Activated T-helper 17 cell treated with anti-CD3 and anti-CD28 coated beads, Interleukin-2, amount 50 U/mL, for 72 hours (primary cell): ENCODE measurements around the gene COASY. TPM values are rescaled to one million over a fixed set of nuclear protein-coding genes. Genes with fewer than 3 reads are reported as not detected.

Experiments used
- ATAC-seq: fragments of 150-1000 bp; cut with Tn5 transposase; replicated peaks from 2 replicates; pipeline ENCODE4 v1.10.0; 2021; ENCODE audit warnings: mild to moderate bottlenecking, moderate library complexity
- H3K27ac Mint-ChIP-seq: one replicate; pipeline ENCODE4 v1.8.0; 2022; ENCODE audit warnings: mixed read lengths
- H3K27me3 Mint-ChIP-seq: one replicate; pipeline ENCODE4 v1.8.0; 2022; ENCODE audit warnings: mixed read lengths
- H3K36me3 Mint-ChIP-seq: one replicate; pipeline ENCODE4 v1.8.0; 2022; ENCODE audit warnings: low read depth, mild to moderate bottlenecking, mixed read lengths
- H3K4me1 Mint-ChIP-seq: one replicate; pipeline ENCODE4 v1.8.0; 2022; ENCODE audit warnings: mixed read lengths
- H3K4me3 Mint-ChIP-seq: one replicate; pipeline ENCODE4 v1.8.0; 2022; ENCODE audit warnings: mild to moderate bottlenecking, mixed read lengths
- H3K9me3 Mint-ChIP-seq: one replicate; pipeline ENCODE4 v1.8.0; 2022; ENCODE audit warnings: mixed read lengths
- total RNA-seq, 2 donors: library from RNA; stranded (reverse); gene quantifications; one replicate each; pipeline ENCODE4 v1.2.3, GENCODE V29; 2022

Gene COASY
- total RNA-seq, 2 donors from 2014 or later, result 76.7 to 108 TPM

- H3K27ac Mint-ChIP-seq, result no peak overlapping the region
- no peak overlapping the region for H3K4me3 Mint-ChIP-seq
- no peaks in the 10 kb centered on the region for H3K27me3 Mint-ChIP-seq
- peaks cover 3% of the 10 kb centered on the region for H3K4me1 Mint-ChIP-seq
- ATAC-seq, result no peak
- H3K9me3 Mint-ChIP-seq, result no peaks in the 10 kb centered on the region
- peaks cover 14% of the 10 kb centered on the region for H3K36me3 Mint-ChIP-seq
Measured at GRCh38 chr17:42522263-42522790, 39.6 kb upstream of the COASY start.

- no peaks in the 10 kb centered on the region for H3K27me3 Mint-ChIP-seq
- H3K4me3 Mint-ChIP-seq, result no peak overlapping the region
- H3K9me3 Mint-ChIP-seq, result no peaks in the 10 kb centered on the region
- H3K27ac Mint-ChIP-seq, result no peak overlapping the region
- peaks cover 5% of the 10 kb centered on the region for H3K4me1 Mint-ChIP-seq
- H3K36me3 Mint-ChIP-seq, result peaks cover 14% of the 10 kb centered on the region
- ATAC-seq, result no peak
Measured at GRCh38 chr17:42522798-42523278, 39.1 kb upstream of the COASY start.

GRCh38 chr17:42525221-42525620 is 36.7 kb upstream of the COASY start:
- H3K4me1 Mint-ChIP-seq, result peaks cover 7% of the 10 kb centered on the region
- H3K27ac Mint-ChIP-seq, result no peak overlapping the region
- peaks cover 14% of the 10 kb centered on the region for H3K36me3 Mint-ChIP-seq
- H3K9me3 Mint-ChIP-seq, result no peaks in the 10 kb centered on the region
- H3K4me3 Mint-ChIP-seq, result no peak overlapping the region
- no peak for ATAC-seq
- no peaks in the 10 kb centered on the region for H3K27me3 Mint-ChIP-seq

- Mint-ChIP-seq H3K27me3 (no peaks in the 10 kb centered on the region), H3K36me3 (peaks cover 14% of the 10 kb centered on the region), H3K4me3 (no peak overlapping the region), H3K9me3 (no peaks in the 10 kb centered on the region), H3K4me1 (peaks cover 10% of the 10 kb centered on the region), H3K27ac (no peak overlapping the region)
- ATAC-seq, result no peak
Measured at GRCh38 chr17:42526031-42526444, 35.9 kb upstream of the COASY start.

GRCh38 chr17:42527932-42528331 is 34.0 kb upstream of the COASY start:
- ATAC-seq, result no peak

GRCh38 chr17:42529061-42529460 is 32.9 kb upstream of the COASY start:
- Mint-ChIP-seq H3K4me1 (peaks cover 10% of the 10 kb centered on the region), H3K27me3 (no peaks in the 10 kb centered on the region), H3K4me3 (no peak overlapping the region), H3K9me3 (no peaks in the 10 kb centered on the region), H3K27ac (no peak overlapping the region), H3K36me3 (no peaks in the 10 kb centered on the region)
- no peak for ATAC-seq

More at GRCh38 chr17:42527932-42528331, 34.0 kb upstream of the COASY start:
- no peaks in the 10 kb centered on the region for H3K36me3 Mint-ChIP-seq
- no peak overlapping the region for H3K27ac Mint-ChIP-seq
- peaks cover 10% of the 10 kb centered on the region for H3K4me1 Mint-ChIP-seq
- H3K4me3 Mint-ChIP-seq, result no peak overlapping the region
- no peaks in the 10 kb centered on the region for H3K27me3 Mint-ChIP-seq
- no peaks in the 10 kb centered on the region for H3K9me3 Mint-ChIP-seq

GRCh38 chr17:42530952-42531454 is 30.9 kb upstream of the COASY start:
- H3K4me1 Mint-ChIP-seq, result peaks cover 16% of the 10 kb centered on the region
- H3K9me3 Mint-ChIP-seq, result no peaks in the 10 kb centered on the region
- ATAC-seq, result no peak
- no peak overlapping the region for H3K27ac Mint-ChIP-seq
- H3K36me3 Mint-ChIP-seq, result no peaks in the 10 kb centered on the region
- no peaks in the 10 kb centered on the region for H3K27me3 Mint-ChIP-seq
- peak overlapping the region; percentile 78 for H3K4me3 Mint-ChIP-seq

GRCh38 chr17:42531455-42532354 is 30.2 kb upstream of the COASY start:
- peak; percentile 33 for ATAC-seq
- no peaks in the 10 kb centered on the region for H3K27me3 Mint-ChIP-seq
- no peaks in the 10 kb centered on the region for H3K9me3 Mint-ChIP-seq
- H3K4me1 Mint-ChIP-seq, result peaks cover 16% of the 10 kb centered on the region
- H3K27ac Mint-ChIP-seq, result peak overlapping the region; percentile 59
- peak overlapping the region; percentile 78 for H3K4me3 Mint-ChIP-seq
- H3K36me3 Mint-ChIP-seq, result no peaks in the 10 kb centered on the region

GRCh38 chr17:42535155-42536047 is 26.5 kb upstream of the COASY start:
- peaks cover 18% of the 10 kb centered on the region for H3K4me1 Mint-ChIP-seq
- H3K4me3 Mint-ChIP-seq, result peak overlapping the region; percentile 90
- H3K36me3 Mint-ChIP-seq, result no peaks in the 10 kb centered on the region
- H3K27ac Mint-ChIP-seq, result peak overlapping the region; percentile 86
- H3K9me3 Mint-ChIP-seq, result no peaks in the 10 kb centered on the region
- peak; percentile 2 for ATAC-seq
- H3K27me3 Mint-ChIP-seq, result no peaks in the 10 kb centered on the region

GRCh38 chr17:42536048-42536371 is 25.9 kb upstream of the COASY start, which contains the start of gene NAGLU:
TSS of gene NAGLU (plus strand) at chr17:42536241. CDS start at chr17:42536273, 32 bp downstream.
- Mint-ChIP-seq H3K36me3 (no peaks in the 10 kb centered on the region), H3K4me1 (peaks cover 21% of the 10 kb centered on the region), H3K27ac (peak within 1 kb of the TSS; percentile 86), H3K9me3 (no peaks in the 10 kb centered on the region), H3K4me3 (peak within 1 kb of the TSS; percentile 90), H3K27me3 (no peaks in the 10 kb centered on the region)
- ATAC-seq, result peak; percentile 94

GRCh38 chr17:42536372-42537155 is 25.4 kb upstream of the COASY start:
- no peaks in the 10 kb centered on the region for H3K27me3 Mint-ChIP-seq
- peak overlapping the region; percentile 90 for H3K4me3 Mint-ChIP-seq
- peak overlapping the region; percentile 69 for H3K27ac Mint-ChIP-seq
- ATAC-seq, result peak; percentile 86
- peaks cover 26% of the 10 kb centered on the region for H3K4me1 Mint-ChIP-seq
- no peaks in the 10 kb centered on the region for H3K36me3 Mint-ChIP-seq
- no peaks in the 10 kb centered on the region for H3K9me3 Mint-ChIP-seq

- no peak for ATAC-seq
- H3K4me1 Mint-ChIP-seq, result peaks cover 26% of the 10 kb centered on the region
Measured at GRCh38 chr17:42537156-42537805, 24.7 kb upstream of the COASY start.

GRCh38 chr17:42537826-42538451 is 24.0 kb upstream of the COASY start:
- Mint-ChIP-seq H3K36me3 (no peaks in the 10 kb centered on the region), H3K27me3 (no peaks in the 10 kb centered on the region), H3K27ac (no peak overlapping the region), H3K4me3 (peak overlapping the region; percentile 90), H3K4me1 (peaks cover 26% of the 10 kb centered on the region), H3K9me3 (no peaks in the 10 kb centered on the region)
- ATAC-seq, result no peak

More at GRCh38 chr17:42537156-42537805, 24.7 kb upstream of the COASY start:
- Mint-ChIP-seq H3K9me3 (no peaks in the 10 kb centered on the region), H3K27ac (no peak overlapping the region), H3K36me3 (no peaks in the 10 kb centered on the region), H3K27me3 (no peaks in the 10 kb centered on the region), H3K4me3 (peak overlapping the region; percentile 90)
